Gastroesophageal sphincter (tissue), 4 donors: ENCODE results near the gene STXBP1. TPM values are rescaled to one million over a fixed set of nuclear protein-coding genes. Genes with fewer than 3 reads are reported as not detected.

ENCODE experiments used
- ATAC-seq: fragments of 150-250 bp; one replicate; pipeline ENCODE4 v1.9.1; 2016; ENCODE audit warnings: mild to moderate bottlenecking, moderate library complexity
- H3K27ac ChIP-seq, 4 donors: fragments of 200-600 bp; sonication (generic) in 3 of 4; 1 replicate in 3 of 4; 2 replicates in 1 of 4; pipeline ENCODE4 v1.5.1; 2016 to 2019
- H3K27me3 ChIP-seq: fragments of 200-600 bp; sonication (generic); one replicate; pipeline ENCODE4 v1.5.1; 2019
- H3K36me3 ChIP-seq, 2 donors: fragments of 200-600 bp; sonication (generic); one replicate each; pipeline ENCODE4 v1.5.1; 2019; ENCODE audit warnings: control low read depth in 1 of 2
- H3K4me1 ChIP-seq, 3 donors: fragments of 200-600 bp; sonication (generic); 1 replicate in 2 of 3; 2 replicates in 1 of 3; pipeline ENCODE4 v1.5.1; 2016 to 2019; ENCODE audit warnings: control low read depth in 2 of 3
- H3K4me3 ChIP-seq, 2 donors: fragments of 200-600 bp; sonication (generic); one replicate each; pipeline ENCODE4 v1.5.1; 2019; ENCODE audit warnings: mild to moderate bottlenecking in 1 of 2, moderate library complexity in 1 of 2
- H3K9me3 ChIP-seq, 3 donors: fragments of 200-600 bp; sonication (generic); one replicate each; pipeline ENCODE4 v1.5.1; 2017 to 2019; ENCODE audit warnings: control low read depth in 2 of 3
- EP300 ChIP-seq: sonication (generic); formaldehyde crosslinking; IDR thresholded peaks from one replicate; pipeline ENCODE4 v1.6.1; 2017; ENCODE audit warnings: antibody characterized with exemption, mild to moderate bottlenecking
- POLR2A ChIP-seq, 2 donors: fragments of 450-650 bp; IDR thresholded peaks; one replicate each; pipeline ENCODE4 v1.6.1; 2017; ENCODE audit warnings: antibody characterized with exemption in 2 of 2, mild to moderate bottlenecking in 2 of 2, moderate library complexity in 1 of 2
- POLR2AphosphoS5 ChIP-seq: sonication (generic); formaldehyde crosslinking; IDR thresholded peaks from one replicate; pipeline ENCODE4 v1.6.1; 2017; ENCODE audit warnings: antibody characterized with exemption
- WGBS, 2 donors: methylation state at CpG; one replicate each; pipeline ENCODE4 v1.1.5; 2018; ENCODE audit warnings: low coverage in 1 of 2; 5-methylcytosine and 5-hydroxymethylcytosine counted together
- total RNA-seq, 4 donors: library from RNA; depleted of rRNA; stranded (reverse); fragments of >200 nt; gene quantifications; one replicate each; pipeline ENCODE4 v1.1.0, GENCODE V29; 2016
- TF ChIP-seq, protein P1 (sequence below), 4 experiments: fragments of 200-600 bp in 2 of 4; fragments of 450-650 bp in 2 of 4; sonication (generic) in 1 of 4; IDR thresholded peaks; one replicate each; pipeline ENCODE4 v1.5.1; 2017 to 2019; ENCODE audit warnings: antibody characterized with exemption in 4 of 4, mild to moderate bottlenecking in 2 of 4, moderate library complexity in 2 of 4

STXBP1 gene
- total RNA-seq, 4 donors from 2014 or later: 25.7 to 47.0 (median 33.1) TPM

GRCh38 chr9:127595611-127596010, 16.5 kb upstream of the STXBP1 start:
- H3K27me3 ChIP-seq: no peaks in the 10 kb centered on the region
- no peak overlapping the region for H3K27ac ChIP-seq
- no peak for ATAC-seq
- H3K9me3 ChIP-seq: no peaks in the 10 kb centered on the region
- no peaks in the 10 kb centered on the region for H3K4me1 ChIP-seq
- H3K36me3 ChIP-seq: no peaks in the 10 kb centered on the region
- 46 to 90% methylated on average over 2 to 3 of the region's 5 CpGs for WGBS, 2 donors
- TF ChIP-seq, protein P1, sequence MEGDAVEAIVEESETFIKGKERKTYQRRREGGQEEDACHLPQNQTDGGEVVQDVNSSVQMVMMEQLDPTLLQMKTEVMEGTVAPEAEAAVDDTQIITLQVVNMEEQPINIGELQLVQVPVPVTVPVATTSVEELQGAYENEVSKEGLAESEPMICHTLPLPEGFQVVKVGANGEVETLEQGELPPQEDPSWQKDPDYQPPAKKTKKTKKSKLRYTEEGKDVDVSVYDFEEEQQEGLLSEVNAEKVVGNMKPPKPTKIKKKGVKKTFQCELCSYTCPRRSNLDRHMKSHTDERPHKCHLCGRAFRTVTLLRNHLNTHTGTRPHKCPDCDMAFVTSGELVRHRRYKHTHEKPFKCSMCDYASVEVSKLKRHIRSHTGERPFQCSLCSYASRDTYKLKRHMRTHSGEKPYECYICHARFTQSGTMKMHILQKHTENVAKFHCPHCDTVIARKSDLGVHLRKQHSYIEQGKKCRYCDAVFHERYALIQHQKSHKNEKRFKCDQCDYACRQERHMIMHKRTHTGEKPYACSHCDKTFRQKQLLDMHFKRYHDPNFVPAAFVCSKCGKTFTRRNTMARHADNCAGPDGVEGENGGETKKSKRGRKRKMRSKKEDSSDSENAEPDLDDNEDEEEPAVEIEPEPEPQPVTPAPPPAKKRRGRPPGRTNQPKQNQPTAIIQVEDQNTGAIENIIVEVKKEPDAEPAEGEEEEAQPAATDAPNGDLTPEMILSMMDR (IDR thresholded peaks at IDR 0.05): no peak
- TF ChIP-seq POLR2A (IDR thresholded peaks at IDR 0.05) (no peak), POLR2AphosphoS5 (no peak)
- H3K4me3 ChIP-seq: no peak overlapping the region

DNA sequence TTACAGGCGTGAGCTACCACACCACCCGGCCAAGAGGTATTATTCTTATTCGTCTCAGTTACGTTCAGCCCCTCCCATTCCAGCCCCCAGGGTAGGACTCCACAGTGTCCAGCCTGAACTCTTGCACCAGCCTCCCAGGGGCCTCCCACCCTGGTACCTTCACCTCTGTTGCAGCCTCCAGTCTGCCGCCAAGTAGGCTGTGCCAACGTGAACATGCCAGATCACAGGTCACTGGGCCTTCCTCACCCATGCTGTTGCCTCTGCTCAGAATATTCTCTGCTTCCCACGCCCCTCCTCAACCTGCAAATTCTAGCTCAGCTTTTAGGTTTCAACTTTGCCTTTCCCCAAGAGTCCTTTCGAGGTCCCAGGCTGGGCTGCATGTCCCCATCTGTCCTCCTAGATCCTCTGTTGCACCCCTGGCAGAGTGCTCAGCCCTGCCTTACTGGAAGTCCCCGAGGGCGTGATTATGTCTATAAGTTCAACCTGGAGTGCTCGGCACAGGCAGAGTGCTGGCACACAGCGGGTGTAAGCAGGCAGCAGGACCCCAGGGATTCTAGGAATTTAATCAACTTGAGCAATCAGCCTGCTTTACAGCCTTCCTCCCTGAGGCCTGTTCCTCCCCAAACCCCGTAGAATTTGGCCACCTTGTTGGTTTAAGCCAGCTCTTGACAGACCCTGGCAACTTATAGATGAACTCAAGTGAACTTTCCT, 13.1 kb upstream of the STXBP1 start:
- Histone ChIP-seq H3K27me3 (no peaks in the 10 kb centered on the region), H3K4me1 (no peaks in the 10 kb centered on the region), H3K9me3 (no peaks in the 10 kb centered on the region), H3K4me3 (no peak overlapping the region), H3K27ac (no peak overlapping the region), H3K36me3 (no peaks in the 10 kb centered on the region)
- 72 to 77% methylated on average over 7 to 9 of the region's 13 CpGs for WGBS, 2 donors
- TF ChIP-seq EP300: no peak
- no peak for TF ChIP-seq POLR2AphosphoS5
- no peak for TF ChIP-seq POLR2A (IDR thresholded peaks at IDR 0.05)
- TF ChIP-seq, protein P1 (IDR thresholded peaks at IDR 0.05): no peak
- no peak for ATAC-seq

- H3K36me3 ChIP-seq: no peaks in the 10 kb centered on the region
- 72 to 75% methylated on average over 4 to 7 of the region's 7 CpGs for WGBS, 2 donors
Observed at GRCh38 chr9:127599550-127599891, 12.6 kb upstream of the STXBP1 start.

GRCh38 chr9:127603226-127603625, 8.9 kb upstream of the STXBP1 start:
- Histone ChIP-seq H3K27ac (no peak overlapping the region), H3K4me1 (peaks cover 0 to 9% (median under 1%) of the 10 kb centered on the region in 3 donors), H3K27me3 (no peaks in the 10 kb centered on the region), H3K36me3 (no peaks in the 10 kb centered on the region), H3K4me3 (no peak overlapping the region), H3K9me3 (no peaks in the 10 kb centered on the region)
- WGBS, 2 donors: 38 to 55% methylated on average over 3 of the region's 3 CpGs
- no peak for ATAC-seq
- TF ChIP-seq, protein P1 (IDR thresholded peaks at IDR 0.05): no peak
- TF ChIP-seq EP300 (no peak), POLR2AphosphoS5 (no peak), POLR2A (IDR thresholded peaks at IDR 0.05) (no peak)

More at GRCh38 chr9:127599550-127599891, 12.6 kb upstream of the STXBP1 start:
- no peak overlapping the region for H3K27ac ChIP-seq
- H3K9me3 ChIP-seq: no peaks in the 10 kb centered on the region
- no peak for ATAC-seq
- no peaks in the 10 kb centered on the region for H3K27me3 ChIP-seq
- H3K4me3 ChIP-seq: no peak overlapping the region
- TF ChIP-seq, protein P1 (IDR thresholded peaks at IDR 0.05): no peak
- TF ChIP-seq POLR2A (IDR thresholded peaks at IDR 0.05) (no peak), POLR2AphosphoS5 (no peak), EP300 (no peak)
- no peaks in the 10 kb centered on the region for H3K4me1 ChIP-seq

- TF ChIP-seq, protein P1 (IDR thresholded peaks at IDR 0.05): no peak
- TF ChIP-seq EP300 (no peak), POLR2A (IDR thresholded peaks at IDR 0.05) (no peak), POLR2AphosphoS5 (no peak)
- WGBS, 2 donors: 88 to 100% methylated on average over 1 of the region's 1 CpG
- peaks cover 0 to 17% (median 7%) of the 10 kb centered on the region in 3 donors for H3K4me1 ChIP-seq
- no peak overlapping the region for H3K27ac ChIP-seq
- ATAC-seq: no peak
- no peaks in the 10 kb centered on the region for H3K36me3 ChIP-seq
- H3K27me3 ChIP-seq: no peaks in the 10 kb centered on the region
- no peaks in the 10 kb centered on the region for H3K9me3 ChIP-seq
- H3K4me3 ChIP-seq: no peak overlapping the region
Observed at GRCh38 chr9:127606043-127606442, 6.0 kb upstream of the STXBP1 start.
